Measurements from ENCODE around the gene VENTX. TPM values are rescaled to one million over a fixed set of nuclear protein-coding genes. Genes with fewer than 3 reads are reported as not detected.

Gene VENTX
- total RNA-seq (1 to 10 TPM in 2 of 4 donors, under 1 TPM in 2; 0.66 to 1.4 (median 0.95) TPM), polyA plus RNA-seq (under 1 TPM in 1 of 3 donors, not detected in 2; 0.36 TPM)

DNA sequence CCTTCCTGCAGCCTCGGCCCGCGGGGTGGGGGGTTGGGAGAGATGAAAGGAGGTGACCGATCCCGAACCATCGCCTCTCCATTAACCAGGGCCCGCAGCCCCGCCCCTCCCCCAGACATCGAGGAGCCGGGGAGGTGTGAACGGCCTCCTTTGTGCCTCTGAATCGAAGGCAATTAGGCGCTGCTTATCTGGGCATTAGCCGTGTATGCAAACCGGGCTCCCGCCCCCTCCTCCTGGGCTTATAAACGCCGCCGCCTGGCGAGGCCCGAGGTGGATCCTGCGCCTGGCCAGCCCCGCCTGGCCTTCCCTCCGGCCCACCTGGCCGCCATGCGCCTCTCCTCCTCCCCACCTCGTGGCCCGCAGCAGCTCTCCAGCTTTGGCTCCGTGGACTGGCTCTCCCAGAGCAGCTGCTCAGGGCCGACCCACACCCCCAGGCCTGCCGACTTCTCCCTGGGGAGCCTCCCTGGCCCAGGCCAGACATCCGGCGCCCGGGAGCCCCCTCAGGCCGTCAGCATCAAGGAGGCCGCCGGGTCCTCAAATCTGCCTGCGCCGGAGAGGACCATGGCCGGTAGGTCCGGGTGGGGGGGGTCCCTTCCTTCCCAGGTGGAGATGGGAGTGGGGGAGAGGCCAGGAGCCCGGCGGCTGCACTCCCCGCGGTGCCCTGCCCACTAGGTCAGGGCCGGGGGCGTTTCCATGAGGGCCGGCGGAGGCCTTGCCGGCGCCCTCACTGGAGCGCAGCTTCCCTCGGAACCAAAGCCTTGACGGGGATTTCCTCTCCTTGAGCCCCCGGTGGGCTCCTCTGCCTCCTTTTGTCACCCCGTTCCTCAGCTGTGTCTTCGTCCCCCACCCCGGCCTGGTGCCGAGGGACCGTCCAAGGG, at the start of gene VENTX:
VENTX (plus strand) TSS at position 268 of the 878 bp plus-strand sequence; CDS start at position 328, 60 bp downstream.
- Histone ChIP-seq H3K9me3 (no peaks in the 10 kb centered on the region), H3K27ac (no peak within 1 kb of the TSS), H3K27me3 (peaks cover 33 to 94% (median 66%) of the 10 kb centered on the region in 3 donors), H3K4me3 (peak within 1 kb of the TSS in 3 of 4 donors; percentile 3 to 33 (median 27)), H3K36me3 (no peaks in the 10 kb centered on the region), H3K4me1 (peaks cover 0 to 32% (median 21%) of the 10 kb centered on the region in 4 donors)
- TF ChIP-seq EP300 (IDR thresholded peaks at IDR 0.05) (no peak), POLR2AphosphoS5 (IDR thresholded peaks at IDR 0.05) (no peak), POLR2A (IDR thresholded peaks at IDR 0.05) (no peak)
- TF ChIP-seq, protein P1, sequence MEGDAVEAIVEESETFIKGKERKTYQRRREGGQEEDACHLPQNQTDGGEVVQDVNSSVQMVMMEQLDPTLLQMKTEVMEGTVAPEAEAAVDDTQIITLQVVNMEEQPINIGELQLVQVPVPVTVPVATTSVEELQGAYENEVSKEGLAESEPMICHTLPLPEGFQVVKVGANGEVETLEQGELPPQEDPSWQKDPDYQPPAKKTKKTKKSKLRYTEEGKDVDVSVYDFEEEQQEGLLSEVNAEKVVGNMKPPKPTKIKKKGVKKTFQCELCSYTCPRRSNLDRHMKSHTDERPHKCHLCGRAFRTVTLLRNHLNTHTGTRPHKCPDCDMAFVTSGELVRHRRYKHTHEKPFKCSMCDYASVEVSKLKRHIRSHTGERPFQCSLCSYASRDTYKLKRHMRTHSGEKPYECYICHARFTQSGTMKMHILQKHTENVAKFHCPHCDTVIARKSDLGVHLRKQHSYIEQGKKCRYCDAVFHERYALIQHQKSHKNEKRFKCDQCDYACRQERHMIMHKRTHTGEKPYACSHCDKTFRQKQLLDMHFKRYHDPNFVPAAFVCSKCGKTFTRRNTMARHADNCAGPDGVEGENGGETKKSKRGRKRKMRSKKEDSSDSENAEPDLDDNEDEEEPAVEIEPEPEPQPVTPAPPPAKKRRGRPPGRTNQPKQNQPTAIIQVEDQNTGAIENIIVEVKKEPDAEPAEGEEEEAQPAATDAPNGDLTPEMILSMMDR (IDR thresholded peaks at IDR 0.05): no peak
- WGBS, 2 donors: 23 to 27% methylated on average over 60 of the region's 60 CpGs
- DNase-seq: no peak
- intact Hi-C loops (cut with DNase I): no loop called here

- no peak for TF ChIP-seq POLR2AphosphoS5 (IDR thresholded peaks at IDR 0.05)
- TF ChIP-seq POLR2A (IDR thresholded peaks at IDR 0.05): no peak
- TF ChIP-seq EP300 (IDR thresholded peaks at IDR 0.05): no peak
- TF ChIP-seq, protein P1 (IDR thresholded peaks at IDR 0.05): no peak
- Histone ChIP-seq H3K4me1 (no peaks in the 10 kb centered on the region), H3K9me3 (peaks cover 0 to 2% (median 0%) of the 10 kb centered on the region in 4 donors), H3K36me3 (no peaks in the 10 kb centered on the region), H3K27ac (no peak overlapping the region), H3K27me3 (peaks cover 0 to 29% (median 0%) of the 10 kb centered on the region in 3 donors), H3K4me3 (no peak overlapping the region)
- WGBS, 2 donors: 78 to 88% methylated on average over 38 of the region's 38 CpGs
- intact Hi-C loops (cut with DNase I): no loop called here
- DNase-seq: no peak
Measured at GRCh38 chr10:133187906-133188681, 49.6 kb upstream of the VENTX start.

- TF ChIP-seq EP300 (IDR thresholded peaks at IDR 0.05): no peak
- no peak for TF ChIP-seq POLR2A (IDR thresholded peaks at IDR 0.05)
- TF ChIP-seq POLR2AphosphoS5 (IDR thresholded peaks at IDR 0.05): no peak
- TF ChIP-seq, protein P1 (IDR thresholded peaks at IDR 0.05): no peak
- intact Hi-C loops (cut with DNase I): no loop called here
- 90 to 92% methylated on average over 22 of the region's 22 CpGs for WGBS, 2 donors
- Histone ChIP-seq H3K27me3 (peaks cover 0 to 29% (median 0%) of the 10 kb centered on the region in 3 donors), H3K27ac (no peak overlapping the region), H3K9me3 (peaks cover 0 to 2% (median 0%) of the 10 kb centered on the region in 4 donors), H3K4me1 (no peaks in the 10 kb centered on the region), H3K36me3 (no peaks in the 10 kb centered on the region), H3K4me3 (no peak overlapping the region)
- no peak for DNase-seq
Measured at GRCh38 chr10:133189256-133189655, 48.4 kb upstream of the VENTX start.

GRCh38 chr10:133189726-133190125, 47.9 kb upstream of the VENTX start:
- Histone ChIP-seq H3K36me3 (no peaks in the 10 kb centered on the region), H3K4me1 (no peaks in the 10 kb centered on the region), H3K27me3 (peaks cover 0 to 29% (median 0%) of the 10 kb centered on the region in 3 donors), H3K4me3 (no peak overlapping the region), H3K9me3 (peaks cover 0 to 2% (median 0%) of the 10 kb centered on the region in 4 donors), H3K27ac (no peak overlapping the region)
- intact Hi-C loops (cut with DNase I): no loop called here
- TF ChIP-seq, protein P1 (IDR thresholded peaks at IDR 0.05): no peak
- TF ChIP-seq EP300 (IDR thresholded peaks at IDR 0.05): no peak
- no peak for TF ChIP-seq POLR2A (IDR thresholded peaks at IDR 0.05)
- TF ChIP-seq POLR2AphosphoS5 (IDR thresholded peaks at IDR 0.05): no peak
- DNase-seq: no peak
- 82 to 89% methylated on average over 14 of the region's 14 CpGs for WGBS, 2 donors

All from sigmoid colon (tissue), 7 donors.